HG02852 (cell line): ENCODE data around the gene TMEM80.
"Not testable (repeated sequence)": the region's sequence is repeated elsewhere in the genome, so short reads cannot be mapped to it uniquely, and the experiment has no call there.

Experiments
- ATAC-seq: cut with Tn5 transposase; IDR thresholded peaks from one replicate; pipeline ENCODE4 v1.9.1; 2021; ENCODE audit warnings: mild to moderate bottlenecking, moderate library complexity; ENCODE audit not compliant: unreplicated experiment

Gene TMEM80

GRCh38 chr11:720642-721246 is 25.1 kb downstream of the TMEM80 start:
- ATAC-seq = no peak

- no peak for ATAC-seq
Measured at GRCh38 chr11:721247-721740, 25.7 kb downstream of the TMEM80 start.

GRCh38 chr11:721741-722345 is 26.2 kb downstream of the TMEM80 start:
- ATAC-seq = no peak

GRCh38 chr11:722346-722811 is 26.8 kb downstream of the TMEM80 start:
- ATAC-seq = no peak

- ATAC-seq = no peak
Measured at GRCh38 chr11:723120-723883, 27.7 kb downstream of the TMEM80 start.

DNA sequence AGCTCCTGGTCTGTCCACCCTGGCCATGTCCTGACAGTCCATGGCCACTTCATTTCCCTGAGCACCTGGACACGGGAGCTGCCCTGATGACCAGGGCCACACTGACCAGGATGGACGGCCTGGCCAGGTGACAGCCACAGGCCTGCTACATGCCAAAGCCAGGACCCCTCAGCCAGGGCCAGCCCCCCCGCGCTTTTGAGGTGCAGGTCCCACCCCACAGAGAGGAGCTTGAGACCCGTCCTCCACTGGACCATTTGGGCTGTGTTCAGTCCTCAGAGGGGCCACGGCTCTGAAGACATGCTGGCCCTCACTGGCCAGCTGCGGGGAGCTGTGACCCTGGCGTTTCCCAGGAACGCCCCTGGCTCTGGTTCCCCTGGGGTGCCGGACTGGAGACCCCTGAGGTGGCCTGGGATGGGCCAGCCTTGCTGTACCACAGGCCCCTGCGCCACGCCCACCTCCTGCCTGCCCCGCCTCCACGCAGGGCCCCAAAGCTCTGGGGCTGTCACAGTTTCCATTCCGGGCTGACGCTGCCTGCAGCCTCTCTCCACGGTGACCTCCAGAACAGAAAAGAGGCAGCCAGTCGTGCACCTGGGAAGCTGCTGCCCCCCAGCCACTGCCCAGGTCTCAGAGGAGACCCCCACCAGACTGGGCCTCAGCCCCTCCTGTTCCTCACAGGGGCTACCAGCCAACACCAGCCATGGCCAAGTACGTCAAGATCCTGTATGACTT is 28.6 kb downstream of the TMEM80 start:
- no peak for ATAC-seq

DNA sequence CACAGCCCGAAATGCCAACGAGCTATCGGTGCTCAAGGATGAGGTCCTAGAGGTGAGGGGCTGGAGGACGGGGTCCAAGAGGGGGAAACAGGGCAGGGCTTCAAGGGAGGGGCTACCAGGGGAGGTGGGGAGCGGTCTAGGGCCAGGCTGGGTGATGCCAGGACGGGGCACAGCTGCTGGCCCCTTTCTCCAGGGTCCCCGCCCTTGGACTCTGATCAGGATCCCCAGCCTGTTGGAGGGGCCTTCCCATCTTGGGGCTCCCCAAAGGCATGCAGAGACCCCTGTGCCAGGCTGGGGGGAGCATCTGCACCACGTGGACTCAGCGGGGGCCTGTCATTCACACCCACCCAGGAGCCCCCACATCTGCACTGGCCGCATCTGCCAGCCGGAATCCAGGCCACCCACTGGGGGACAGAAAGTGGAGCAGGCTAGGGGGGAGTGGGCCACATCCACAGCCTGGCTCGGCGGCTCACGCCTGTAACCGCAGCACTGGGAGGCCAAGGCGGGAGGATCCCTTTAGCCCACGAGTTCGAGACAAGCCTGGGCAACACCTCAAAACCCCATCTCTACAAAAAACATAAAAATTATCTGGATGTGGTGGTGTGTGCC is 29.3 kb downstream of the TMEM80 start:
- ATAC-seq = no peak

GRCh38 chr11:725624-726202 is 30.1 kb downstream of the TMEM80 start:
- no peak for ATAC-seq

DNA sequence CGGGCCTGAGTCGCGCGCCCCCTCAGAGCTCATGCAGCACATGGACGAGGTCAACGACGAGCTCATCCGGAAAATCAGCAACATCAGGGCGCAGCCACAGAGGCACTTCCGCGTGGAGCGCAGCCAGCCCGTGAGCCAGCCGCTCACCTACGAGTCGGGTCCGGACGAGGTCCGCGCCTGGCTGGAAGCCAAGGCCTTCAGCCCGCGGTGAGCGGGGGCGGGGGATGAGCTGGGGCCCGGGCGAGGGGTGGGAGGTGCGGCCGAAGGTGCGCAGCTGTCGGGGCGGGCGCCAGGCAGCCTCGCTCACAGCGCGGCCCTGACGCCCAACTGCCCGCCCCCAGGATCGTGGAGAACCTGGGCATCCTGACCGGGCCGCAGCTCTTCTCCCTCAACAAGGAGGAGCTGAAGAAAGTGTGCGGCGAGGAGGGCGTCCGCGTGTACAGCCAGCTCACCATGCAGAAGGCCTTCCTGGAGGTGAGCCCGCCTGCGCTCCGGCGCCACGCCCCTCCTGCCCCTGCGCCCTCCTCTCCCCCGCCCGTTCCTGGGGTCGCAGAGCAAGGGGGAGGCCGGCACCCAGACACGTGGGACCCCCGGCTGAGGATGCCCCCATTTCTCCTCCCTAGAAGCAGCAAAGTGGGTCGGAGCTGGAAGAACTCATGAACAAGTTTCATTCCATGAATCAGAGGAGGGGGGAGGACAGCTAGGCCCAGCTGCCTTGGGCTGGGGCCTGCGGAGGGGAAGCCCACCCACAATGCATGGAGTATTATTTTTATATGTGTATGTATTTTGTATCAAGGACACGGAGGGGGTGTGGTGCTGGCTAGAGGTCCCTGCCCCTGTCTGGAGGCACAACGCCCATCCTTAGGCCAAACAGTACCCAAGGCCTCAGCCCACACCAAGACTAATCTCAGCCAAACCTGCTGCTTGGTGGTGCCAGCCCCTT is 30.9 kb downstream of the TMEM80 start:
- no peak for ATAC-seq

DNA sequence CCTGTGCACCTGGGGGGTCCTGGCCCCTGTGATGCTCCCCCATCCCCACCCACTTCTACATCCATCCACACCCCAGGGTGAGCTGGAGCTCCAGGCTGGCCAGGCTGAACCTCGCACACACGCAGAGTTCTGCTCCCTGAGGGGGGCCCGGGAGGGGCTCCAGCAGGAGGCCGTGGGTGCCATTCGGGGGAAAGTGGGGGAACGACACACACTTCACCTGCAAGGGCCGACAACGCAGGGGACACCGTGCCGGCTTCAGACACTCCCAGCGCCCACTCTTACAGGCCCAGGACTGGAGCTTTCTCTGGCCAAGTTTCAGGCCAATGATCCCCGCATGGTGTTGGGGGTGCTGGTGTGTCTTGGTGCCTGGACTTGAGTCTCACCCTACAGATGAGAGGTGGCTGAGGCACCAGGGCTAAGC is 31.7 kb downstream of the TMEM80 start:
- no peak for ATAC-seq

DNA sequence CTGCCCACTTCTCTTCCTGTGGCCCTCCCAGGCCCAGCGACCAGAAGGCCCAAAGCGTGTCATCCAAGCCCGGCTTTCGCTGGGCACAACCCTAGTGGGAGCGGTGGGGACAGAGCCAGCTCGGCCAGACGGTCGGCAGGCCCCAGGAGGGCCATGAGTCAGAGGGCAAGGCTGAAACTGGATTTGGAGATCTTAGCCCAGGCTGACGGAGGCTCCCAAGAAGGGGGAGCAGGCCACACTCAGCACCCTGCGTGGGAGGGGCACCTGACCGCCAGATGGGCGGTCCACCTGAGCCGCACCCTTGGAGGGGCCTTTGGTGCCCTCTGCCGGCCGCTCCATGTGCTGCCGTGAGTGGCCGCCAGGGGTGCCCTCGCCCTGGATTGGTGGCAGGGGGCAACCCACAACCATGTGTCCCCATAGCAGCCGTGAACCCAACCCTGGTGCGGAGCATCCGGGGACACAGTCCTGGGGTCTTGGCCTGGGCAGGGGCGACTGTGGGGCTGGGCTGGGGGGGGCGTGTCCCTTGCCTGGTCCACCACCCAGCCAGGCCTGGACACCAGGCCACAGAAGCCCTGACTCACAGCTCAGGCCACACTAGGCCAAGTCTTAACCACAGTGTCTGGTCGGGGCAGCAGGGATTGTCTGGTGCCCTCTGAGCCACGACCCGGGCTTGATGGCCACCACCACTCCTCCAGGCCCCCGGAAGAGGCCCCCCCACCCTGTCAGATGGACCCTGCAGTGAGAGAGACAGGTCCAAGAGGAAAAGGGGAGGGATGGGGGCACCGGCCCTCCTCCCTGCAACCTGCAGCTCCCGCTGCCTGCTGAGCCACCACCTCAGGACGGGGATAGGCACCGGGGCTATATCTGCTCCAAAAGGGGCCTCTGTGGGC is 32.5 kb downstream of the TMEM80 start:
- ATAC-seq = no peak

- no peak for ATAC-seq
Measured at GRCh38 chr11:728901-729491, 33.4 kb downstream of the TMEM80 start.

GRCh38 chr11:729492-730074 is 34.0 kb downstream of the TMEM80 start:
- no peak for ATAC-seq

DNA sequence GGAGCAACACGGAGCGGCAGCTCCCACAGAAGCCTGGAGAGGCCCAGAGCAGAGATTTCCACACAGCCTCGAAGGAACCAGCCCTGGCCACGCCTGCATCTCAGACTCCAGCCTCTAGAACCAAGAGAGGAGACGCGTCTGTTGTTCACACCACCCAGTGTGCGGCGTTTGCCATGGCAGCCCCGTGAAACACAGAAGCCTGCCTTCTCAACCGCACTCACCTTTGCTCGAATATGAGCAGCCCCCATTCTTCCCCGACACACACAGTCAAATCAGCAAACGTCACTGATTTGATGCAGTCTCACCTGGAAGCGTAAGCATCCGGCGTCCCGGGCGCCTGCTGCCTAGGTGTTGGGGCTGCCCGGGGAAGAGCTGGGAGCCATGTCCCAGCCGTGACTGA is 37.5 kb downstream of the TMEM80 start:
- ATAC-seq = no peak

DNA sequence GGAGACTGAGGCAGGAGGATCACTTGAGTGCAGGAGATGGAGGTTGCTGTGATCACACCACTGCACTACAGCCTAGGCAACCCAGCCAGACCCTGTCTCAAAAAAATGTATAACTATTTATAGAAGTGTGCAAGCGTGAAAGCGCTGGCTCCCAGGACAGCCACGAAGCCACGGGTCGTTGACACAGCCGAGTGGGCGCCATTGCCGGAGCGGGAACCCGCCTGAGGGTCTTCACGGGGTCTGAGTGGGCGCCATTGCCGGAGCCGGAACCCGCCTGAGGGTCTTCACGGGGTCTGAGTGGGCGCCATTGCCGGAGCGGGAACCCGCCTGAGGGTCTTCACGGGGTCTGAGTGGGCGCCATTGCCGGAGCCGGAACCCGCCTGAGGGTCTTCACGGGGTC is 38.9 kb downstream of the TMEM80 start:
- ATAC-seq = not testable (repeated sequence)

- no peak for ATAC-seq
Measured at GRCh38 chr11:737366-737765, 41.8 kb downstream of the TMEM80 start.

GRCh38 chr11:737899-738298 is 42.3 kb downstream of the TMEM80 start:
- not testable (repeated sequence) for ATAC-seq

- ATAC-seq = no peak
Measured at GRCh38 chr11:742156-742546, 46.5 kb downstream of the TMEM80 start.
